ENCODE data around the gene NUDT7. TPM values are rescaled to one million over a fixed set of nuclear protein-coding genes. Genes with fewer than 3 reads are reported as not detected.

The NUDT7 gene
- total and polyA plus RNA-seq, 4 donors: 6.8 to 18.3 (median 9.9) TPM

- TF ChIP-seq, protein P1, sequence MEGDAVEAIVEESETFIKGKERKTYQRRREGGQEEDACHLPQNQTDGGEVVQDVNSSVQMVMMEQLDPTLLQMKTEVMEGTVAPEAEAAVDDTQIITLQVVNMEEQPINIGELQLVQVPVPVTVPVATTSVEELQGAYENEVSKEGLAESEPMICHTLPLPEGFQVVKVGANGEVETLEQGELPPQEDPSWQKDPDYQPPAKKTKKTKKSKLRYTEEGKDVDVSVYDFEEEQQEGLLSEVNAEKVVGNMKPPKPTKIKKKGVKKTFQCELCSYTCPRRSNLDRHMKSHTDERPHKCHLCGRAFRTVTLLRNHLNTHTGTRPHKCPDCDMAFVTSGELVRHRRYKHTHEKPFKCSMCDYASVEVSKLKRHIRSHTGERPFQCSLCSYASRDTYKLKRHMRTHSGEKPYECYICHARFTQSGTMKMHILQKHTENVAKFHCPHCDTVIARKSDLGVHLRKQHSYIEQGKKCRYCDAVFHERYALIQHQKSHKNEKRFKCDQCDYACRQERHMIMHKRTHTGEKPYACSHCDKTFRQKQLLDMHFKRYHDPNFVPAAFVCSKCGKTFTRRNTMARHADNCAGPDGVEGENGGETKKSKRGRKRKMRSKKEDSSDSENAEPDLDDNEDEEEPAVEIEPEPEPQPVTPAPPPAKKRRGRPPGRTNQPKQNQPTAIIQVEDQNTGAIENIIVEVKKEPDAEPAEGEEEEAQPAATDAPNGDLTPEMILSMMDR (IDR thresholded peaks at IDR 0.05; ENCODE audit: control extremely low read depth, extremely low read depth): no peak
- peaks cover 3 to 18% (median 16%) of the 10 kb centered on the region in 3 donors for H3K27me3 ChIP-seq (ENCODE audit: control insufficient read depth in 3 of 3, insufficient read depth in 3 of 3, low read length in 2 of 3)
- WGBS, 2 donors: 90 to 91% methylated on average over 37 to 38 of the region's 38 CpGs
- DNase-seq (no peak), ATAC-seq (ENCODE audit: insufficient read depth, low FRiP score) (no peak)
- H3K9me3 ChIP-seq (ENCODE audit: control insufficient read depth in 4 of 4, insufficient read depth in 3 of 4, low read length in 3 of 4): peaks cover 0 to 2% (median 0%) of the 10 kb centered on the region in 4 donors
- no peak overlapping the region for H3K27ac ChIP-seq (ENCODE audit: low read depth in 1 of 2, low read length in 1 of 2)
- H3K4me3 ChIP-seq: no peak overlapping the region
- H3K36me3 ChIP-seq (ENCODE audit: control insufficient read depth in 4 of 4, insufficient read depth in 4 of 4, low read length in 4 of 4): no peaks in the 10 kb centered on the region
- peaks cover 0 to 35% (median 5%) of the 10 kb centered on the region in 5 donors for H3K4me1 ChIP-seq (ENCODE audit: control insufficient read depth in 5 of 5, insufficient read depth in 5 of 5, low read length in 5 of 5)
- H3K9ac ChIP-seq (ENCODE audit: insufficient read depth in 1 of 2, low read length in 2 of 2): no peak overlapping the region
These were observed 62.4 kb downstream of the NUDT7 start for GRCh38 chr16:77784441-77785372.

GRCh38 chr16:77785373-77785764, 63.1 kb downstream of the NUDT7 start:
- peaks cover 3 to 25% (median 23%) of the 10 kb centered on the region in 3 donors for H3K27me3 ChIP-seq (ENCODE audit: control insufficient read depth in 3 of 3, insufficient read depth in 3 of 3, low read length in 2 of 3)
- WGBS, 2 donors: 59 to 81% methylated on average over 2 of the region's 2 CpGs
- no peak for ATAC-seq (ENCODE audit: insufficient read depth, low FRiP score)

DNA sequence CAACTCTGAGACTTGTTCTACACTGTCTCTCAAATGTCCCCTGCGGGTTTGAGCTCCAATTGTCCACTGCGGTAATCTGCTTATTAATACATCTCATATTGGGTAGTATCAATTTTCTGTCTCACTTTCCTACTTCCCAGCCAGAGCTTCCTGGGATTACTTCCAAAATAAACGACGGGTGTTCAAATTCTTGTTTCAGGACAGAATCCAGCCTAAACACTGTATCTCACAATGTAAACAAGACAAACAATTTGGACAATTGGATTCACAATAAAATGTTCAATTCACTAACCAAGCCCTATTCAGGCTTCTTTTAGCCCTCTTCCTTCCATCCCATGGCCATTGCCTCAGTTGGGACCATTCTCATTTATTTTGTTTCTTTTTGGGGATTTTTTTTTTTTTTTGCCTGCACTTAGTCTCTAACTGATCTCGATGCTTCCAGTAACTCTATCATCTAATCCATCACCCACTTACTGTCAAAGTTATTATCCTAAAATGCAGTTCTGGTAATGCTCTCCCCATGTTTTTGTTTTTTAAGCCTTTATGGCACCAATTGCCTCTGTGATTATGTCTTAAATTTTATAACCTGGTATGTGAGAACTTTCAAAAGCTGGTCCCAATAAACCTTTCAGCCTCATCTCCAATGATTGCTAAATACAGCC, 64.0 kb downstream of the NUDT7 start:
- no peak overlapping the region for H3K9ac ChIP-seq (ENCODE audit: insufficient read depth in 1 of 2, low read length in 2 of 2)
- no peak overlapping the region for H3K27ac ChIP-seq (ENCODE audit: low read depth in 1 of 2, low read length in 1 of 2)
- TF ChIP-seq, protein P1 (IDR thresholded peaks at IDR 0.05; ENCODE audit: control extremely low read depth, extremely low read depth): no peak
- H3K4me1 ChIP-seq (ENCODE audit: control insufficient read depth in 5 of 5, insufficient read depth in 5 of 5, low read length in 5 of 5): peaks cover 0 to 39% (median 5%) of the 10 kb centered on the region in 5 donors
- DNase-seq (peak in 2 of 3 donors; percentile 49 to 59), ATAC-seq (ENCODE audit: insufficient read depth, low FRiP score) (no peak)
- H3K9me3 ChIP-seq (ENCODE audit: control insufficient read depth in 4 of 4, insufficient read depth in 3 of 4, low read length in 3 of 4): peaks cover 0 to 2% (median 0%) of the 10 kb centered on the region in 4 donors
- H3K36me3 ChIP-seq (ENCODE audit: control insufficient read depth in 4 of 4, insufficient read depth in 4 of 4, low read length in 4 of 4): no peaks in the 10 kb centered on the region
- H3K4me3 ChIP-seq: no peak overlapping the region
- 66 to 73% methylated on average over 5 of the region's 5 CpGs for WGBS, 2 donors
- peaks cover 6 to 31% (median 29%) of the 10 kb centered on the region in 3 donors for H3K27me3 ChIP-seq (ENCODE audit: control insufficient read depth in 3 of 3, insufficient read depth in 3 of 3, low read length in 2 of 3)

More at GRCh38 chr16:77785373-77785764, 63.1 kb downstream of the NUDT7 start:
- Histone ChIP-seq H3K9me3 (ENCODE audit: control insufficient read depth in 4 of 4, insufficient read depth in 3 of 4, low read length in 3 of 4) (peaks cover 0 to 2% (median 0%) of the 10 kb centered on the region in 4 donors), H3K36me3 (ENCODE audit: control insufficient read depth in 4 of 4, insufficient read depth in 4 of 4, low read length in 4 of 4) (no peaks in the 10 kb centered on the region), H3K4me3 (no peak overlapping the region), H3K4me1 (ENCODE audit: control insufficient read depth in 5 of 5, insufficient read depth in 5 of 5, low read length in 5 of 5) (peaks cover 0 to 39% (median 5%) of the 10 kb centered on the region in 5 donors), H3K27ac (ENCODE audit: low read depth in 1 of 2, low read length in 1 of 2) (no peak overlapping the region), H3K9ac (ENCODE audit: insufficient read depth in 1 of 2, low read length in 2 of 2) (no peak overlapping the region)
- TF ChIP-seq, protein P1 (IDR thresholded peaks at IDR 0.05; ENCODE audit: control extremely low read depth, extremely low read depth): no peak
- DNase-seq: no peak
